CD4-positive, alpha-beta T cell (primary cell): ENCODE measurements around the gene GTF2H3. TPM values are rescaled to one million over a fixed set of nuclear protein-coding genes. Genes with fewer than 3 reads are reported as not detected.
"Not testable (repeated sequence)": the region's sequence is repeated elsewhere in the genome, so short reads cannot be mapped to it uniquely, and the experiment has no call there.

Experiments used
- ATAC-seq: fragments of 200-7000 bp; cut with Tn5 transposase; one replicate; pipeline ENCODE4 v1.10.0; 2022; ENCODE audit warnings: mild to moderate bottlenecking; ENCODE audit not compliant: poor library complexity
- CTCF ChIA-PET: fragments of 350-600 bp; sonication (Branson Sonifier 250); formaldehyde crosslinking; loops from one replicate; lab custom pipeline; 2021; ENCODE audit warnings: antibody characterized with exemption, inconsistent platforms; lab: Charles Lee
- POLR2A ChIA-PET: fragments of 350-600 bp; sonication (Branson Sonifier 250); formaldehyde crosslinking; loops from one replicate; lab custom pipeline; 2021; ENCODE audit warnings: antibody characterized with exemption, inconsistent platforms; lab: Charles Lee
- DNase-seq, 14 experiments: peaks; one replicate each; pipeline ENCODE4 v3.0.0-alpha.2; 2013 to 2020; ENCODE audit warnings: mixed read lengths in 2 of 14
- H3K27ac ChIP-seq, 2 donors: one replicate each; pipeline versions ENCODE4 v1.5.1 to v1.7.0; 2013; ENCODE audit warnings: low read length in 2 of 2, low read depth in 1 of 2, mild to moderate bottlenecking in 1 of 2
- H3K27me3 ChIP-seq, 2 experiments: 1 replicate in 1 of 2; 2 replicates in 1 of 2; pipeline versions ENCODE4 v1.6.1 to v1.7.0; 2013; ENCODE audit warnings: low read length in 2 of 2, control low read depth in 1 of 2, mild to moderate bottlenecking in 1 of 2, moderate library complexity in 1 of 2; ENCODE audit not compliant: insufficient read depth in 2 of 2, control insufficient read depth in 1 of 2
- H3K36me3 ChIP-seq: one replicate; pipeline ENCODE4 v1.6.1; 2013; ENCODE audit warnings: low read length, control low read depth; ENCODE audit not compliant: insufficient read depth
- H3K4me1 ChIP-seq: one replicate; pipeline ENCODE4 v1.6.1; 2013; ENCODE audit warnings: low read length, control low read depth; ENCODE audit not compliant: insufficient read depth
- H3K4me3 ChIP-seq: one replicate; pipeline ENCODE4 v1.5.1; 2013; ENCODE audit warnings: mild to moderate bottlenecking, low read length, moderate library complexity
- H3K9me3 ChIP-seq, 2 experiments: 1 replicate in 1 of 2; 2 replicates in 1 of 2; pipeline versions ENCODE4 v1.6.1 to v1.7.0; 2013; ENCODE audit warnings: low read length in 2 of 2, mild to moderate bottlenecking in 2 of 2, control low read depth in 1 of 2, moderate library complexity in 1 of 2; ENCODE audit not compliant: control insufficient read depth in 1 of 2, insufficient read depth in 1 of 2
- H3K27ac Mint-ChIP-seq: one replicate; pipeline ENCODE4 v1.8.0; 2020; ENCODE audit warnings: mixed read lengths
- H3K27me3 Mint-ChIP-seq: one replicate; pipeline ENCODE4 v1.8.0; 2021; ENCODE audit warnings: mixed read lengths
- H3K36me3 Mint-ChIP-seq: one replicate; pipeline ENCODE4 v1.8.0; 2021; ENCODE audit warnings: low read depth, mixed read lengths
- H3K4me1 Mint-ChIP-seq: one replicate; pipeline ENCODE4 v1.8.0; 2021; ENCODE audit warnings: low read depth, mixed read lengths
- H3K4me3 Mint-ChIP-seq: one replicate; pipeline ENCODE4 v1.8.0; 2020; ENCODE audit warnings: mild to moderate bottlenecking, mixed read lengths
- H3K9me3 Mint-ChIP-seq: one replicate; pipeline ENCODE4 v1.8.0; 2020; ENCODE audit warnings: mixed read lengths
- intact Hi-C, 2 experiments: fragments of 100-400 bp; cut with DNase I in 1 of 2; cut with micrococcal nuclease in 1 of 2; formaldehyde crosslinking; loops; one replicate each; pipeline versions ENCODE4 v1.15.1 to v1.9.0; 2023 to 2025; cut with DNase I, micrococcal nuclease
- total RNA-seq, 174 experiments: library from RNA in 2 of 174; stranded (reverse) in 2 of 174; gene quantifications; one replicate each; pipeline ENCODE4 v1.2.3 and lab custom pipeline; 2021 to 2026
- TF ChIP-seq, protein P1 (sequence below): fragments of 200-600 bp; IDR thresholded peaks from one replicate; pipeline ENCODE4 v1.8.0; 2022; ENCODE audit warnings: antibody characterized with exemption, mild to moderate bottlenecking

GTF2H3 gene
- total RNA-seq, 2 experiments from 2014 or later: 12.3 to 12.9 TPM

DNA sequence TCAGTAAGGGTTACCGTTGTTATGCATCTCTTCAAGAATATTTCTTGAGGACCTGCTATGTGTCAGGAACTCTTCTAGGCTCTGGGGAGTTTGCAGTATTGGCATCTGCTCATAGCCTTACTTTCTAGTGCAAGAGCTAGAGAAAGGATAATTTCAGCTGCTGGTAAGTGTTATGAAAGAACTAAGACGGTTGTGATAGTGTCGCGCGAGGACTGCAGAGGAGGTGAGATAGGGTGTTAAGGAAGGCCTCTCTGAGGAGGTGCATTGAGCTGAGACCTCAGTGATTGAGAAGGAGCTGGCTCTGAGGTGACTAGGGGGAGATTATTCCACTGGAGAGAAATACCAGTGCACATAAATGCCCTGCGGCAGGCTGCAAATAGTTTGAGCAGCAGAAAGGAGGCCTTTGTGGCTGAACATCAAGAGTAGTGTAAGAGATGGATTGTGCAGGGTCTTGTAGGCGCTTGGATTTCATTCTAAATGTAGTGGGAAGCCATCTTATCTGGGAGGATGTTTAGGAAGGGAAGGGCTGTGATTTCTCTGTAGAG, 30.9 kb upstream of the GTF2H3 start:
- DNase-seq (peak in 1 of 14 experiments; percentile 19), ATAC-seq (no peak)
- no peaks in the 10 kb centered on the region for H3K9me3 Mint-ChIP-seq
- H3K4me3 Mint-ChIP-seq: peak overlapping the region; percentile 98
- peaks cover 27% of the 10 kb centered on the region for H3K4me1 ChIP-seq
- H3K4me1 Mint-ChIP-seq: peaks cover 35% of the 10 kb centered on the region
- intact Hi-C loops: loop anchor here (1.0 to 5.0 kb wide), 5 partner anchors 31 to 1075 kb away; partner anchors contain the start of genes EIF2B1 (in 2 of the 2), GTF2H3 (in 2 of the 2), KNTC1 (in 1 of the 2) and OGFOD2 (in 1 of the 2)
- TF ChIP-seq, protein P1, sequence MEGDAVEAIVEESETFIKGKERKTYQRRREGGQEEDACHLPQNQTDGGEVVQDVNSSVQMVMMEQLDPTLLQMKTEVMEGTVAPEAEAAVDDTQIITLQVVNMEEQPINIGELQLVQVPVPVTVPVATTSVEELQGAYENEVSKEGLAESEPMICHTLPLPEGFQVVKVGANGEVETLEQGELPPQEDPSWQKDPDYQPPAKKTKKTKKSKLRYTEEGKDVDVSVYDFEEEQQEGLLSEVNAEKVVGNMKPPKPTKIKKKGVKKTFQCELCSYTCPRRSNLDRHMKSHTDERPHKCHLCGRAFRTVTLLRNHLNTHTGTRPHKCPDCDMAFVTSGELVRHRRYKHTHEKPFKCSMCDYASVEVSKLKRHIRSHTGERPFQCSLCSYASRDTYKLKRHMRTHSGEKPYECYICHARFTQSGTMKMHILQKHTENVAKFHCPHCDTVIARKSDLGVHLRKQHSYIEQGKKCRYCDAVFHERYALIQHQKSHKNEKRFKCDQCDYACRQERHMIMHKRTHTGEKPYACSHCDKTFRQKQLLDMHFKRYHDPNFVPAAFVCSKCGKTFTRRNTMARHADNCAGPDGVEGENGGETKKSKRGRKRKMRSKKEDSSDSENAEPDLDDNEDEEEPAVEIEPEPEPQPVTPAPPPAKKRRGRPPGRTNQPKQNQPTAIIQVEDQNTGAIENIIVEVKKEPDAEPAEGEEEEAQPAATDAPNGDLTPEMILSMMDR: no peak
- H3K27me3 Mint-ChIP-seq: no peaks in the 10 kb centered on the region
- no peaks in the 10 kb centered on the region for H3K9me3 ChIP-seq
- H3K27me3 ChIP-seq: no peaks in the 10 kb centered on the region
- peak overlapping the region; percentile 68 to 85 for H3K27ac ChIP-seq
- ChIA-PET CTCF (interaction anchor here (0.5 to 2.0 kb wide), 4 partner anchors 12 to 259 kb away, joined by 5 to 11 read pairs (median 5); partner anchors contain the start of gene SBNO1), POLR2A (interaction anchor here (0.7 to 2.9 kb wide), 15 partner anchors 9 to 1076 kb away, joined by 3 to 20 read pairs (median 4); partner anchors contain the start of genes EIF2B1, GTF2H3, KNTC1 and MPHOSPH9)
- peaks cover 50% of the 10 kb centered on the region for H3K36me3 Mint-ChIP-seq
- H3K27ac Mint-ChIP-seq: peak overlapping the region; percentile 76
- H3K36me3 ChIP-seq: peaks cover 33% of the 10 kb centered on the region
- peak overlapping the region; percentile 98 for H3K4me3 ChIP-seq

GRCh38 chr12:123603495-123603894, 30.1 kb upstream of the GTF2H3 start:
- ATAC-seq, H3K9me3 Mint-ChIP-seq, H3K4me3 ChIP-seq, H3K27me3 ChIP-seq, DNase-seq, H3K27ac ChIP-seq, H3K4me3 Mint-ChIP-seq, H3K9me3 ChIP-seq, H3K27me3 Mint-ChIP-seq, CTCF ChIA-PET: not testable (repeated sequence)
- intact Hi-C loops: loop anchor here in 1 of 2 experiments (5.0 kb wide), 4 partner anchors 141 to 1076 kb away; partner anchors contain the start of genes KNTC1, OGFOD2, RSRC2 and SBNO1
- Histone ChIP-seq H3K4me1 (peaks cover 27% of the 10 kb centered on the region), H3K36me3 (peaks cover 36% of the 10 kb centered on the region)
- POLR2A ChIA-PET: interaction anchor here (2.6 to 2.9 kb wide), 3 partner anchors 30 to 371 kb away, joined by 15 to 20 read pairs (median 16); partner anchors contain the start of genes EIF2B1, GTF2H3, MPHOSPH9 and MTRFR
- Mint-ChIP-seq H3K4me1 (peaks cover 35% of the 10 kb centered on the region), H3K27ac (peak overlapping the region; percentile 76), H3K36me3 (peaks cover 57% of the 10 kb centered on the region)

- no peak overlapping the region for H3K4me3 Mint-ChIP-seq
- TF ChIP-seq, protein P1: no peak
- H3K27ac Mint-ChIP-seq: no peak overlapping the region
- ATAC-seq (no peak), DNase-seq (no peak)
- Histone ChIP-seq H3K36me3 (peaks cover 78% of the 10 kb centered on the region), H3K27ac (no peak overlapping the region), H3K9me3 (no peaks in the 10 kb centered on the region), H3K4me3 (no peak overlapping the region), H3K4me1 (peaks cover 12% of the 10 kb centered on the region), H3K27me3 (no peaks in the 10 kb centered on the region)
- POLR2A ChIA-PET: interaction anchor here (1.2 kb wide), 1 partner anchor 25 kb away, joined by 3 read pairs; the partner anchor contains the start of gene EIF2B1
- no peaks in the 10 kb centered on the region for H3K27me3 Mint-ChIP-seq
- H3K36me3 Mint-ChIP-seq: peaks cover 83% of the 10 kb centered on the region
- CTCF ChIA-PET: no interaction called here
- H3K4me1 Mint-ChIP-seq: peaks cover 19% of the 10 kb centered on the region
- intact Hi-C loops: no loop called here
- no peaks in the 10 kb centered on the region for H3K9me3 Mint-ChIP-seq
Observed at GRCh38 chr12:123607756-123608155, 25.9 kb upstream of the GTF2H3 start.
